Heart left ventricle (tissue), 13 donors: Measurements from ENCODE around the gene SSPN.

Source experiments
- CTCF ChIP-seq, 12 donors: fragments of 200-600 bp; sonication (generic) in 4 of 12; IDR thresholded peaks; one replicate each; pipeline versions ENCODE4 v1.5.0 to v1.8.0; 2018 to 2022; ENCODE audit warnings: antibody characterized with exemption in 12 of 12, mild to moderate bottlenecking in 5 of 12
- POLR2A ChIP-seq, 2 donors: fragments of 450-650 bp; IDR thresholded peaks; one replicate each; pipeline ENCODE4 v1.6.1; 2017; ENCODE audit warnings: antibody characterized with exemption in 2 of 2, mild to moderate bottlenecking in 2 of 2, moderate library complexity in 2 of 2
- donor health status: ischemic (EF 13 %, LVEDD 7.1; RV severe dilation, severe dysfunction).
- donor health status: DM: no; HTN: yes; CAD: no.
- donor health status: DM: no; HTN: no; CAD: no.
- donor health status: ischemic (EF 25% LVEDD 6.9; RV normal size, moderate dysfunction).
- donor health status: ischemic (EF 25% LVEDD 5.7; RV mildly dilated, moderate dysfunction).
- donor health status: ischemic (EF 35%, LVEDD 5.7; RV mildly dilated, moderate dysfunction).
- donor health status: nonischemic (EF 11% LVEDD 7.7; RV severe dilation, severe dysfunction).
- donor health status: DM: yes; HTN: yes; CAD: no.
- donor health status: PGD.
- donor health status: ischemic (EF 29% LVEDD 5.4; RV normal size, mild dysfunction).
- donor health status: nonischemic (EF 23%, LVEDD 6.1; RV moderate dilation, normal function).

- no peak for TF ChIP-seq CTCF (IDR thresholded peaks at IDR 0.05)
- TF ChIP-seq POLR2A (IDR thresholded peaks at IDR 0.05): no peak
Measured at GRCh38 chr12:26148291-26148690, 47.1 kb upstream of the SSPN start.
